GM12892 (cell line): Measurements from ENCODE around the gene TXNRD1.

ENCODE experiments used
- POLR2A ChIP-seq: IDR thresholded peaks from 2 replicates; pipeline ENCODE4 v1.6.1; 2011; ENCODE audit warnings: low read depth, low read length, control low read depth
- POLR2AphosphoS5 ChIP-seq: IDR thresholded peaks from 2 replicates; pipeline ENCODE4 v1.6.1; 2011; ENCODE audit warnings: low read depth, low read length, control low read depth
- TAF1 ChIP-seq: IDR thresholded peaks from 2 replicates; pipeline ENCODE4 v1.6.1; 2011; ENCODE audit warnings: low read depth, mild to moderate bottlenecking, control low read depth, low read length, borderline replicate concordance

- TF ChIP-seq POLR2A (no peak), POLR2AphosphoS5 (no peak), TAF1 (no peak)
Observed at GRCh38 chr12:104342147-104342546, 126.6 kb downstream of the TXNRD1 start.
